GM19468 (cell line): Measurements from ENCODE around the gene ERBB2.

ENCODE experiments used
- ATAC-seq: cut with Tn5 transposase; IDR thresholded peaks from one replicate; pipeline ENCODE4 v1.9.1; 2021; ENCODE audit warnings: mild to moderate bottlenecking, moderate library complexity, moderate number of reproducible peaks; ENCODE audit not compliant: unreplicated experiment; ENCODE audit errors: extremely low read depth

ERBB2 gene

DNA sequence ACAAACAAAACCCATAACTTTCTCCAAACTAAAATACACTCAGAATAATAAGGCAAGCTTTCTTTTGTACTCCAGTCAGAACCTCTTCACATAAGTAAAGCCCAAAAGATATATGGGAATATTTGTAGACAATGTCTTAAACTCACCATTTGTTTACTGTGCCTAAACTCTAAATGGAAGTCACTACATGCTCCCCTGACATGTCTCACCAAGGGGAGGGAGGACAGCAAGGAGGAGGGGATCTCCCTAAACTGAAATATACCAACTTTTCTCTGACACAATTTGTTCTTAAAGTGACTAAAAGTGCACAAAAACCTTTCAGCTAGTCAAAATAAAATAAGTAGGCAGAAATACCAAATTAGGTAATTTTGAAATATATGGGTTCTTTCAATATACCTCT lies 76.4 kb downstream of the ERBB2 start:
- no peak for ATAC-seq

- ATAC-seq: peak; percentile 35
Observed at GRCh38 chr17:39777534-39778365, 77.9 kb downstream of the ERBB2 start.
